Measurements from ENCODE around the gene ANKRD11. TPM values are rescaled to one million over a fixed set of nuclear protein-coding genes. Genes with fewer than 3 reads are reported as not detected.

The ANKRD11 gene
- total RNA-seq, 8 experiments from 2014 or later: 22.6 to 148 (median 52.5) TPM

- ATAC-seq (replicated peaks in 6 of 8): peak in 3 of 8 experiments; percentile 7 to 26 (median 13)
- 66 to 100% (median 85%) methylated on average over 1 to 10 of the region's 21 CpGs; no CpG with 5 or more reads in 4 of the 10 experiments for WGBS, 10 experiments
- Histone ChIP-seq H3K4me3 (no peak overlapping the region), H3K4me1 (replicated peaks in 1 of 2) (peaks cover 6 to 11% of the 10 kb centered on the region in 2 donors), H3K27ac (no peak overlapping the region)
- in situ Hi-C loops (cut with MboI; ENCODE audit: low pct_unique_long_range_greater_than_20kb in 2 of 9, low sequenced_read_pairs in 9 of 9, unreplicated experiment in 9 of 9): no loop called here
Measured at GRCh38 chr16:89502081-89502843, 11.9 kb upstream of the ANKRD11 start.

- Histone ChIP-seq H3K4me3 (no peak overlapping the region), H3K4me1 (replicated peaks in 1 of 2) (no peaks in the 10 kb centered on the region), H3K27ac (no peak overlapping the region)
- no peak for ATAC-seq (replicated peaks in 6 of 8)
- 67 to 100% (median 100%) methylated on average over 1 to 3 of the region's 3 CpGs; no CpG with 5 or more reads in 3 of the 10 experiments for WGBS, 10 experiments
- in situ Hi-C loops (cut with MboI; ENCODE audit: low pct_unique_long_range_greater_than_20kb in 2 of 9, low sequenced_read_pairs in 9 of 9, unreplicated experiment in 9 of 9): loop anchor here in 1 of 9 experiments (25.0 kb wide), 1 partner anchor 262 kb away; no protein-coding TSS in a partner anchor
Measured at GRCh38 chr16:89499767-89500166, 9.4 kb upstream of the ANKRD11 start.

GRCh38 chr16:89498839-89499238, 8.5 kb upstream of the ANKRD11 start:
- Histone ChIP-seq H3K27ac (no peak overlapping the region), H3K4me3 (no peak overlapping the region), H3K4me1 (replicated peaks in 1 of 2) (no peaks in the 10 kb centered on the region)
- in situ Hi-C loops (cut with MboI; ENCODE audit: low pct_unique_long_range_greater_than_20kb in 2 of 9, low sequenced_read_pairs in 9 of 9, unreplicated experiment in 9 of 9): loop anchor here in 1 of 9 experiments (25.0 kb wide), 1 partner anchor 262 kb away; no protein-coding TSS in a partner anchor
- WGBS, 10 experiments: 25 to 100% (median 81%) methylated on average over 2 to 8 of the region's 10 CpGs; no CpG with 5 or more reads in 2 of the 10 experiments
- peak in 3 of 8 experiments; percentile 16 to 66 (median 16) for ATAC-seq (replicated peaks in 6 of 8)

GRCh38 chr16:89495121-89495520, 4.8 kb upstream of the ANKRD11 start:
- Histone ChIP-seq H3K27ac (no peak overlapping the region), H3K4me3 (no peak overlapping the region), H3K4me1 (replicated peaks in 1 of 2) (peaks cover 9% of the 10 kb centered on the region in 2 donors)
- 20 to 83% (median 40%) methylated on average over 1 of the region's 3 CpGs; no CpG with 5 or more reads in 7 of the 10 experiments for WGBS, 10 experiments
- ATAC-seq (replicated peaks in 6 of 8): no peak
- in situ Hi-C loops (cut with MboI; ENCODE audit: low pct_unique_long_range_greater_than_20kb in 2 of 9, low sequenced_read_pairs in 9 of 9, unreplicated experiment in 9 of 9): loop anchor here in 1 of 9 experiments (25.0 kb wide), 1 partner anchor 258 kb away; no protein-coding TSS in a partner anchor

GRCh38 chr16:89493776-89494175, 3.4 kb upstream of the ANKRD11 start:
- WGBS, 10 experiments: 60 to 92% (median 66%) methylated on average over 1 to 5 of the region's 5 CpGs; no CpG with 5 or more reads in 3 of the 10 experiments
- Histone ChIP-seq H3K4me1 (replicated peaks in 1 of 2) (peaks cover 9% of the 10 kb centered on the region in 2 donors), H3K4me3 (no peak overlapping the region), H3K27ac (no peak overlapping the region)
- in situ Hi-C loops (cut with MboI; ENCODE audit: low pct_unique_long_range_greater_than_20kb in 2 of 9, low sequenced_read_pairs in 9 of 9, unreplicated experiment in 9 of 9): loop anchor here in 1 of 9 experiments (25.0 kb wide), 1 partner anchor 256 kb away; no protein-coding TSS in a partner anchor
- ATAC-seq (replicated peaks in 6 of 8): no peak

GRCh38 chr16:89491974-89492687, 1.8 kb upstream of the ANKRD11 start:
- Histone ChIP-seq H3K4me3 (peak overlapping the region; percentile 74 to 96 (median 83)), H3K4me1 (replicated peaks in 1 of 2) (peaks cover 19 to 20% of the 10 kb centered on the region in 2 donors), H3K27ac (no peak overlapping the region)
- 40 to 100% (median 75%) methylated on average over 1 to 13 of the region's 24 CpGs for WGBS, 10 experiments
- ATAC-seq (replicated peaks in 6 of 8): no peak
- in situ Hi-C loops (cut with MboI; ENCODE audit: low pct_unique_long_range_greater_than_20kb in 2 of 9, low sequenced_read_pairs in 9 of 9, unreplicated experiment in 9 of 9): loop anchor here in 1 of 9 experiments (25.0 kb wide), 1 partner anchor 255 kb away; no protein-coding TSS in a partner anchor

- Histone ChIP-seq H3K27ac (peak overlapping the region; percentile 73 to 89), H3K4me1 (replicated peaks in 1 of 2) (peaks cover 20 to 23% of the 10 kb centered on the region in 2 donors), H3K4me3 (peak overlapping the region; percentile 74 to 96 (median 83))
- in situ Hi-C loops (cut with MboI; ENCODE audit: low pct_unique_long_range_greater_than_20kb in 2 of 9, low sequenced_read_pairs in 9 of 9, unreplicated experiment in 9 of 9): loop anchor here in 1 of 9 experiments (25.0 kb wide), 1 partner anchor 254 kb away; no protein-coding TSS in a partner anchor
- ATAC-seq (replicated peaks in 6 of 8): no peak
- 0 to 20% (median 5%) methylated on average over 1 to 17 of the region's 22 CpGs; no CpG with 5 or more reads in 1 of the 10 experiments for WGBS, 10 experiments
Measured at GRCh38 chr16:89491238-89491869, 993 bp upstream of the ANKRD11 start.

GRCh38 chr16:89489898-89490438, 393 bp downstream of the ANKRD11 start:
- Histone ChIP-seq H3K27ac (peak overlapping the region; percentile 96 to 98), H3K4me3 (peak overlapping the region; percentile 52 to 89 (median 75)), H3K4me1 (replicated peaks in 1 of 2) (peaks cover 28 to 37% of the 10 kb centered on the region in 2 donors)
- in situ Hi-C loops (cut with MboI; ENCODE audit: low pct_unique_long_range_greater_than_20kb in 2 of 9, low sequenced_read_pairs in 9 of 9, unreplicated experiment in 9 of 9): loop anchor here in 1 of 9 experiments (25.0 kb wide), 1 partner anchor 253 kb away; no protein-coding TSS in a partner anchor
- 0% methylated on average over 9 to 14 of the region's 81 CpGs; no CpG with 5 or more reads in 8 of the 10 experiments for WGBS, 10 experiments
- peak in 2 of 8 experiments; percentile 1 for ATAC-seq (replicated peaks in 6 of 8)

- 0% methylated on average over 2 to 10 of the region's 71 CpGs; no CpG with 5 or more reads in 7 of the 10 experiments for WGBS, 10 experiments
- peak overlapping the region; percentile 52 to 89 (median 75) for H3K4me3 ChIP-seq
- peaks cover 35 to 44% of the 10 kb centered on the region in 2 donors for H3K4me1 ChIP-seq (replicated peaks in 1 of 2)
- ATAC-seq (replicated peaks in 6 of 8): peak; percentile 35 to 52 (median 41)
- peak overlapping the region; percentile 96 to 98 for H3K27ac ChIP-seq
- in situ Hi-C loops (cut with MboI; ENCODE audit: low pct_unique_long_range_greater_than_20kb in 2 of 9, low sequenced_read_pairs in 9 of 9, unreplicated experiment in 9 of 9): loop anchor here in 1 of 9 experiments (25.0 kb wide), 1 partner anchor 252 kb away; no protein-coding TSS in a partner anchor
Measured at GRCh38 chr16:89489040-89489897, 1.1 kb downstream of the ANKRD11 start.

GRCh38 chr16:89485701-89486246, 4.6 kb downstream of the ANKRD11 start:
- in situ Hi-C loops (cut with MboI; ENCODE audit: low pct_unique_long_range_greater_than_20kb in 2 of 9, low sequenced_read_pairs in 9 of 9, unreplicated experiment in 9 of 9): loop anchor here in 1 of 9 experiments (25.0 kb wide), 1 partner anchor 248 kb away; no protein-coding TSS in a partner anchor
- H3K4me1 ChIP-seq (replicated peaks in 1 of 2): peaks cover 49% of the 10 kb centered on the region in 2 donors
- no peak overlapping the region for H3K27ac ChIP-seq
- no peak for ATAC-seq (replicated peaks in 6 of 8)
- H3K4me3 ChIP-seq: no peak overlapping the region
- WGBS, 10 experiments: 0 to 95% (median 76%) methylated on average over 2 to 4 of the region's 4 CpGs; no CpG with 5 or more reads in 1 of the 10 experiments

Data from motor neuron (in vitro differentiated cells).